Activated CD8-positive, alpha-beta memory T cell treated with anti-CD3 and anti-CD28 coated beads for 36 hours (primary cell): ENCODE measurements around the gene SEPTIN11. TPM values are rescaled to one million over a fixed set of nuclear protein-coding genes. Genes with fewer than 3 reads are reported as not detected.

Experiments
- CTCF ChIA-PET: fragments of 350-600 bp; sonication (Branson Sonifier 250); formaldehyde crosslinking; loops from one replicate; lab custom pipeline; 2021; ENCODE audit warnings: antibody characterized with exemption; lab: Charles Lee
- POLR2A ChIA-PET: fragments of 350-600 bp; sonication (Branson Sonifier 250); formaldehyde crosslinking; loops from one replicate; lab custom pipeline; 2021; ENCODE audit warnings: antibody characterized with exemption; lab: Charles Lee
- total RNA-seq, 2 experiments: library from RNA; stranded (reverse); gene quantifications; one replicate each; pipeline ENCODE4 v1.2.3, GENCODE V29; 2021

The SEPTIN11 gene
- 10 to 100 TPM; 69.6 to 74.6 TPM for total RNA-seq

GRCh38 chr4:76949276-76950051 lies at the start of gene SEPTIN11:
Gene SEPTIN11, plus strand, starts transcription at chr4:76949752. Its CDS starts 152 bp downstream, at chr4:76949904.
- ChIA-PET POLR2A (no interaction called here), CTCF (interaction anchor here (1.3 kb wide), 1 partner anchor 26 kb away, joined by 3 read pairs; no protein-coding TSS in a partner anchor)

GRCh38 chr4:76902233-76902890 lies 47.2 kb upstream of the SEPTIN11 start:
- CTCF ChIA-PET, result no interaction called here
- POLR2A ChIA-PET, result no interaction called here

DNA sequence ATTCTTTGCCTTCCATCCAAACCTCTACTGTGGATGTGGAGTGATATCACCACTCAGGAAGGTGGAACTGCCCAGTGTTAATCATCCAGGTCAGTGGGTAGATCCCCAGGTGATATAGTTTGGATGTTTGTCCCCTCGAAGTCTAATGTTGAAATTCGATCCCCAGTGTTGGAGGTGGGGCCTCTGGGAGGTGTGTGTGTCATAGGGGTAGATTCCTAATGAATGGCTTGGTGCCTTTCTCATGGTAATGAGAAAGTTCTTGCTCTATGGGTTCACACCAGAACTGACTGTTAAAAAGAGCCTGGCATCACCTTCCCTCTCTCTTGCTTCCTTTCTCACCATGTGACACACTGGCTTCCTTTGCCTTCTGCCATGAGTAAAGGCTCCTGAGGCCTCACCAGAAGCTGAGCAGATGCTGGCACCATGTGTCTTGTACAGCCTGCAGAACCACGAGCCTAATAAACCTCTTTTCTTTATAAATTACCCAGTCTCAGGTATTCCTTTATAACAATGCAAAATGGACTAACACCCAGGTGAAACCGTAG lies 44.8 kb upstream of the SEPTIN11 start:
- ChIA-PET CTCF (no interaction called here), POLR2A (interaction anchor here (0.6 kb wide), 1 partner anchor 177 kb away, joined by 3 read pairs; no protein-coding TSS in a partner anchor)

GRCh38 chr4:76905521-76905920 lies 44.0 kb upstream of the SEPTIN11 start:
- ChIA-PET POLR2A (no interaction called here), CTCF (no interaction called here)

DNA sequence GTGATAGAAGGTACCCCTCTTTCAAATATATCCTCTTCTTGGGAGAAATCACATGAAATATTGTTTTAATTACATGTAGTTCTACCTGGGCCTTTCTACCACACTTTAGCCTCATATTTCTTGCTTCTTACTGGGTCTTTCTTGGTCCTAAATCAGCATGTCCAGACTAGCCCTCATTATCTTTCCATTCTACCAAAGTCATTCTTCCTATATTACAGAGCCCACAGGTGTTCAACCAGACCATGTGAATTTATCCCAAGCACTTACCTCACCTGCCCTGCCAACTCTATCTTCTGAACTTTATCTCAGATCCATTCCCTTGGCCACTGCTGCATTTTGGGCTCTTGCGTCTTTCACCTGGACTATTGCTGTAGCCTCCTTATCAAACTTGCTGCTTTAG lies 39.8 kb upstream of the SEPTIN11 start:
- ChIA-PET CTCF (no interaction called here), POLR2A (no interaction called here)

GRCh38 chr4:76920715-76921114 lies 28.8 kb upstream of the SEPTIN11 start:
- CTCF ChIA-PET, result no interaction called here

GRCh38 chr4:76923619-76924357 lies 25.8 kb upstream of the SEPTIN11 start:
- ChIA-PET POLR2A (no interaction called here), CTCF (interaction anchor here (0.6 kb wide), 1 partner anchor 25 kb away, joined by 3 read pairs; no protein-coding TSS in a partner anchor)

More at GRCh38 chr4:76920715-76921114, 28.8 kb upstream of the SEPTIN11 start:
- POLR2A ChIA-PET, result no interaction called here

DNA sequence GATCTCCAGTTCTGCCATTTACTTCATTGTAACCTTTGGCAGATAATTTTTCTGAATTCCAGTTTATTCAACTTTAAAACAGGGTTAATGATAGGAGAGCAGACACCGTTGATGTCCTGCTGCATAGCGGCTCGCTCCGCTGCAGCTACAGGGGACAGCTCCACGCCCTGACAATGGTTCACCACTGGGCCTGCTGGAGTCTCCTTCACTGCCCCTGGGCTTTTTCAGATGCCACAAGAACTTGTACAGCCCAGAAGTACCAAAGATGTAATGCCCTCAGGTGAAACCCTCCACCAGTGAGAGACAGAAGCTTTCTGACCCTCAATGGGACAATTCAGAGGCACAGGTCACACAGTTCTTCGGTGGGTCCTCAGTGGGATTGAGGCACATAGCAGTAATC lies 22.7 kb upstream of the SEPTIN11 start:
- CTCF ChIA-PET, result no interaction called here
- POLR2A ChIA-PET, result no interaction called here

GRCh38 chr4:76930685-76931084 lies 18.9 kb upstream of the SEPTIN11 start:
- ChIA-PET POLR2A (no interaction called here), CTCF (no interaction called here)

GRCh38 chr4:76931087-76931486 lies 18.5 kb upstream of the SEPTIN11 start:
- CTCF ChIA-PET, result no interaction called here
- POLR2A ChIA-PET, result no interaction called here

DNA sequence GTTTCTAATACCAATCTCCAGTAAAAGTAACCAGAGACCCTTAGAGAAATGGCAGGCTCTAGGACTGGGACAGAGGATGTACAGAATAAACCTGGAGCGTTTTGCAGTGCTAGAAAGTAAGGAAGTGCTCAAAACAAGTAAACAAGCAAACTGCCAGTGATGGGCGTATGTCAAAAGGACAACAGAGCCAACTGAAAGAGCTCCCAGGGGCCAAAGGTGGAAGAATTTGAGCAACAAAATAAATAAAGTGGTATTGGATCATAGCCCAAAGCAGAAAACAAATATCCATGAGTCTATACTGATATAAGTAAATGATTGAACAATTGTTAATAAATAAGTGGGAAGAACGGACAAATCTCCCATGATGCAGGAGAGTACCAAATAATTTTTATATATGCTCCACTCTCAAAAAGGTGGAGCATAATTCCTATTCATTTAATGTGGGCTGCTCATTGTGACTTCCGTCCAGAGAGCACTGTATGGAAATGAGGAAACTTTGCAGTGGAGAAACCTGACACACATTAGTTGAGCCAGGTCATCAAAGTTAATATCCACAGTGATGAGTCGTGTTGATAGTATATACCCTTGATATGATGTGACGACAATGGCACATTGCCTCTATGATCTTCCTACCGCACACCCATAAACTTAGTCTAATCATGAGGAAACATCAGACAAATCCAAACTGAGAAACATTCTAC lies 17.8 kb upstream of the SEPTIN11 start:
- ChIA-PET POLR2A (no interaction called here), CTCF (no interaction called here)

GRCh38 chr4:76939184-76939583 lies 10.4 kb upstream of the SEPTIN11 start:
- CTCF ChIA-PET, result no interaction called here
- POLR2A ChIA-PET, result interaction anchor here (0.6 kb wide), 1 partner anchor 38 kb away, joined by 4 read pairs; no protein-coding TSS in a partner anchor

- POLR2A ChIA-PET, result no interaction called here
- CTCF ChIA-PET, result no interaction called here
These were observed 6.4 kb upstream of the SEPTIN11 start for GRCh38 chr4:76943129-76943620.

DNA sequence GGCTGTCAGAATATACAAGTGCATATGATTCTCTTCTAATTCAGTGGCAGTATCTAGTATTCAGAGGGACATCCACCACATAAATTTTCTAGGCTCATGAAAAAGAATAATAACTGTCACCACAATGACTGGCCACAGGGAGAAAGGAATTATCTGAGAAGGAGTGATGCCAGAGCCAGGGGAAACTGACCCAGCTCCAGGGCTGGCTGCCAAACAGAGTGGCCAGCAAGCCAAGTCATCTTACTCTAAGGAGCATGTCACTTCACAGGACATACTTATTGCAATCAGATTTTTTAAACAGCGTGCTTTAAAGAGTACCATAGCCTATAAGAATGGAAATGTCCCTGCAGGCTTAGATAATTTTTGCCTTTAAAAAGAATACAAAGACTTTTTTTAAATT lies 5.8 kb upstream of the SEPTIN11 start:
- CTCF ChIA-PET, result no interaction called here
- POLR2A ChIA-PET, result no interaction called here

DNA sequence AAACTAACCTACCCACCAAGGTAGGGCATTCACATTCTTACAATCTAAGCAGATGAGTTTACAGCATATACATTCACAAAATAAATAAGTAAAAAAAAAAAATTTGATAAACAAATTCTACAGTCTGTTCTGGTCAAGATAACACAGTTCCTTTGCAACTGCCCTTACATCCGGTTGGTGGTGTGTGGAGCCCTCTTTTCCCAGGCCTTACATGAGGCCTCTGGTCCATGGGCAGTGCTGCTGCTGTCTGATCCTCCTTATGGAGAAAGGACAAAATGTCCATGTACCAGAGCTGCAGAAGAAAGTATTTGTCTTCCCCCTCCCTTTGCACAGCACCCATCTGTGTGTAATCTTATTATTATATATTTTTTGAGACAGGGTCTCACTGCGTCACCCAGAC lies 2.2 kb upstream of the SEPTIN11 start:
- ChIA-PET CTCF (no interaction called here), POLR2A (no interaction called here)

- ChIA-PET CTCF (interaction anchor here (1.1 to 1.3 kb wide), 2 partner anchors 25 to 83 kb away, joined by 3 read pairs; no protein-coding TSS in a partner anchor), POLR2A (no interaction called here)
These were observed 893 bp upstream of the SEPTIN11 start for GRCh38 chr4:76948443-76949275.

DNA sequence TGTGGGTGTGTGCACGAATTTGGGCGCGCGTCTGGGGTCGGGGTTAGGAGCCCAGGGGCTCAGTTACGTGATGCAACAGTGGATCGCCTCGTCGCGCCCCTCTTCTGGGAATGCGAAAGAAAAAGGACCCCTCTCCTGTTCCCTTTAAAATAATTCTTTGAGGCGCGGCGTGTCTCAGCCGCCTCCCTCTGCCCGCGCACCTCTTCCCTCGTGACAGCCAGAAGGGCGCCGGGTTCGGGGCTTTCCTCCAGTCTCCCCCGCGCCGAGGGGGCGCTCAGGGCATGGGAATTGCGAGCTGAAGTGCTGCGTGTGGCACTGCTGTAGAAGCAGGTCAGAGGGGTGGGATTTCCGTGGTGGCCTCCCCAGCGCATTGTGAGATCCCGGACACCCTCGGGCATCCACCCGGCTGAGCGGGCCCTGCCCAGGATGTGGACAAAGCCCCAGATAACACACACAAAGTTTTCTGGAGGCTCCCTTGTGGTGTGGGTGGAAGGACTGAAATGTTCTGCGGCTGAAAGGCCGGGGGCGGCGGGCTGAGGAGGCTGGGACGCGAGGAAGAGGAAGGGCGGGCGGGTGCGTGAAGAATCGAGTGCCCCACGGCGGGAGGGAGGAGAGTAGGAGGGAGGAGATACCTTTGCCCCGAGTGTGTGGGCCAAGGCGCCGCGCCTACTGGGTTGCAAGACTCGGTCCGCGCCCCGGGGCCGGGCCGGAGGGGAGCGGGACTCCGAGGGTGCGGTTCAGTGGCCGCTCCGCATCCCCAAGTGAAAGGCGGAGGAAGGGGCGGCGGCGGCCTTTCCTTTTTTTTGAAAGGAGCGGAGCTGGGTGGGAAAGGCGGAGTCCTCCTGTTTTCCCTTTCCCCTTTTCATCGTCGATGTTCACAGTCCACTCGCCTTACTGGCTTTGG lies 752 bp downstream of the SEPTIN11 start:
- ChIA-PET POLR2A (interaction anchor here (0.8 kb wide), 1 partner anchor 43 kb away, joined by 3 read pairs; no protein-coding TSS in a partner anchor), CTCF (no interaction called here)
